HL-60/S4 treated with retinoic acid at 250 ng/mL for 4 days and 3 days (cell line): Measurements from ENCODE around the gene FAM241A.
"Not testable (repeated sequence)": the region's sequence is repeated elsewhere in the genome, so short reads cannot be mapped to it uniquely, and the experiment has no call there.

ENCODE experiments used
- in situ Hi-C: fragments of 300-500 bp; cut with MboI; formaldehyde crosslinking; loops from 2 replicates; pipeline ENCODE4 v1.7.0; 2022; ENCODE audit warnings: low sequenced_read_pairs

Gene FAM241A

GRCh38 chr4:112208137-112209095 is 63.2 kb downstream of the FAM241A start:
- in situ Hi-C loops: not testable (repeated sequence)

GRCh38 chr4:112210777-112211176 is 65.5 kb downstream of the FAM241A start:
- in situ Hi-C loops: no loop called here

GRCh38 chr4:112213091-112213490 is 67.8 kb downstream of the FAM241A start:
- in situ Hi-C loops: no loop called here

GRCh38 chr4:112213856-112214255 is 68.6 kb downstream of the FAM241A start:
- in situ Hi-C loops: no loop called here

GRCh38 chr4:112214390-112215264 is 69.4 kb downstream of the FAM241A start:
- in situ Hi-C loops: no loop called here

- in situ Hi-C loops: no loop called here
Measured at GRCh38 chr4:112219826-112220366, 74.6 kb downstream of the FAM241A start.

GRCh38 chr4:112222219-112222955 is 77.1 kb downstream of the FAM241A start:
- in situ Hi-C loops: no loop called here

- in situ Hi-C loops: no loop called here
Measured at GRCh38 chr4:112225157-112225556, 79.9 kb downstream of the FAM241A start.

GRCh38 chr4:112230879-112231778 is 85.9 kb downstream of the FAM241A start:
- in situ Hi-C loops: no loop called here

GRCh38 chr4:112231779-112232713 is 86.8 kb downstream of the FAM241A start, which contains the start of gene AP1AR:
TSS of gene AP1AR (plus strand) at chr4:112231787. CDS start at chr4:112232092, 305 bp downstream.
- in situ Hi-C loops: no loop called here

GRCh38 chr4:112234952-112235609 is 89.8 kb downstream of the FAM241A start:
- in situ Hi-C loops: no loop called here

- in situ Hi-C loops: no loop called here
Measured at GRCh38 chr4:112236040-112236439, 90.8 kb downstream of the FAM241A start.

- in situ Hi-C loops: no loop called here
Measured at GRCh38 chr4:112238833-112239232, 93.6 kb downstream of the FAM241A start.
